B cell (primary cell): ENCODE data around the gene BMPER.

ENCODE experiments used
- EZH2 ChIP-seq: IDR thresholded peaks from 2 replicates; pipeline ENCODE4 v1.6.1; 2012; ENCODE audit warnings: borderline replicate concordance, low read depth, mild to moderate bottlenecking, moderate library complexity, low read length; ENCODE audit not compliant: insufficient read depth, poor library complexity, severe bottlenecking
- TF ChIP-seq, protein P1 (sequence below): fragments of 200-600 bp; IDR thresholded peaks from one replicate; pipeline ENCODE4 v1.8.0; 2022; ENCODE audit warnings: antibody characterized with exemption, mild to moderate bottlenecking

DNA sequence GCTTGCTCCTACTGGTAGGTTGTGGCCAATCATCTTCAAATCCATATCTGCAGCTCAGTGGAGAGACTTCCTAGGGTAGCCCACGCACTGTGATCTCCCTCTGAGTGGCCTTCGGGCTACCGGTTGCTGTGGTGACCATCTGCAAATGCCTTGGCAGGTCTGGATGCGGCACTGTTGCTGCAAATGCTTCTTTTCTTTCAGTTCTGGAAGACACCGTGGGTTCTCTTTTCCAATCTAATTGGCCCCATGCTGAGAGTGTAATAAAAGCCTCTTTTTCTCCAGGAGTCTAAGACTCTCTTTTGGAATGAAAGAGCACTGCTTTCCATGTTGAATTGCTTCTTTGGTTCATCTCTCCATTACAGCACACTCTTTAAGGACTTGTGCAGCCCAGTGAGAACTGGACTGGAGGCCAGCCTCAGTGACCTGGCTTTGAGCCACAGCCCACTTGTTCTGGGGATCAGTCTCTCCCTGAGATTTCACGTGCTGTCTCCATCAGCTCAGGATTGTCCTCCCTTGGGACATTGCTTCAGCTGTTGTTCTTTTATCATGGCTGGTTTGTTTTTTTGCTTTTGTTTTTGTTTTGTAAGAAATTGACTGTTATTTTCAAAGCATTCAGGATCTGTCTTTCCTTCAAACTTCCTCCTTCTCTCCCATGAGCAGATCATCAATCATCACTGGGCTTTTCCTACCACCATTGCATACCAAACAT lies 286.6 kb downstream of the BMPER start:
- TF ChIP-seq, protein P1, sequence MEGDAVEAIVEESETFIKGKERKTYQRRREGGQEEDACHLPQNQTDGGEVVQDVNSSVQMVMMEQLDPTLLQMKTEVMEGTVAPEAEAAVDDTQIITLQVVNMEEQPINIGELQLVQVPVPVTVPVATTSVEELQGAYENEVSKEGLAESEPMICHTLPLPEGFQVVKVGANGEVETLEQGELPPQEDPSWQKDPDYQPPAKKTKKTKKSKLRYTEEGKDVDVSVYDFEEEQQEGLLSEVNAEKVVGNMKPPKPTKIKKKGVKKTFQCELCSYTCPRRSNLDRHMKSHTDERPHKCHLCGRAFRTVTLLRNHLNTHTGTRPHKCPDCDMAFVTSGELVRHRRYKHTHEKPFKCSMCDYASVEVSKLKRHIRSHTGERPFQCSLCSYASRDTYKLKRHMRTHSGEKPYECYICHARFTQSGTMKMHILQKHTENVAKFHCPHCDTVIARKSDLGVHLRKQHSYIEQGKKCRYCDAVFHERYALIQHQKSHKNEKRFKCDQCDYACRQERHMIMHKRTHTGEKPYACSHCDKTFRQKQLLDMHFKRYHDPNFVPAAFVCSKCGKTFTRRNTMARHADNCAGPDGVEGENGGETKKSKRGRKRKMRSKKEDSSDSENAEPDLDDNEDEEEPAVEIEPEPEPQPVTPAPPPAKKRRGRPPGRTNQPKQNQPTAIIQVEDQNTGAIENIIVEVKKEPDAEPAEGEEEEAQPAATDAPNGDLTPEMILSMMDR = no peak
- no peak for TF ChIP-seq EZH2
